ENCODE measurements around the gene RABEP1.

RABEP1 gene

DNA sequence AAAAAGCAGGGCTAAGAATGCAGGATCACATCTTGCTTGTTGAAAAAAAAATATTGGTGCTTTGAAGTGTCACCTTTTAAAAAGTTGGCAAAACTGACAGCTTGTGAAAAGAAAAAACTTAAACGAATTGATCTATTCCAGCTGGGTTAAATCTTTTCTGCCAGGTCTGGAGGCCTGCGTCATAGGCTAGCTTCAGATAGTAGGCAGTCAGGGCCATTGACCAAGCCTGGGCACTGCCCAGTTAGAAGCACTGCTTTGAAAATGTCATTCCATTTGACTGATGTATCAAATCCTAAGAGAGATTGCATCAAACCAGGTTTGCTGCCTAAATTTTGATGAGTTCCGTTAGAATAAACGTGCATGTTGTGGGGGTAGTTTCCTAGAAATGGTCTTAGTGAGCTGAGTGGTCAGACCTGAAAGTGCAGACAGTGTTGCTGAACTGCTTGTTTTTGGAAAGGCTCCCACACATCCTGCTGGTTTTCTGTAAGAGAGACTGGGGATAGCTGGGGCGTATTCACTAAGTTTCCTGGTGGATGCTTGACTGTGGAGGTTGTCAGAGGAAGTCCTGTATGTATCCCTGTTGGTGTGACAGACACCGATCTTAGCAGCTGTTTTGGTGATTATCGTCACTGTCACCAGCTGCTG is 98.5 kb downstream of the RABEP1 start:
- Histone ChIP-seq H3K27ac (no peak overlapping the region), H3K36me3 (replicated peaks) (peaks cover 74% of the 10 kb centered on the region), H3K27me3 (replicated peaks) (no peaks in the 10 kb centered on the region), H3K4me3 (ENCODE audit: low read depth, low read length) (no peak overlapping the region)
- TF ChIP-seq, protein P1, sequence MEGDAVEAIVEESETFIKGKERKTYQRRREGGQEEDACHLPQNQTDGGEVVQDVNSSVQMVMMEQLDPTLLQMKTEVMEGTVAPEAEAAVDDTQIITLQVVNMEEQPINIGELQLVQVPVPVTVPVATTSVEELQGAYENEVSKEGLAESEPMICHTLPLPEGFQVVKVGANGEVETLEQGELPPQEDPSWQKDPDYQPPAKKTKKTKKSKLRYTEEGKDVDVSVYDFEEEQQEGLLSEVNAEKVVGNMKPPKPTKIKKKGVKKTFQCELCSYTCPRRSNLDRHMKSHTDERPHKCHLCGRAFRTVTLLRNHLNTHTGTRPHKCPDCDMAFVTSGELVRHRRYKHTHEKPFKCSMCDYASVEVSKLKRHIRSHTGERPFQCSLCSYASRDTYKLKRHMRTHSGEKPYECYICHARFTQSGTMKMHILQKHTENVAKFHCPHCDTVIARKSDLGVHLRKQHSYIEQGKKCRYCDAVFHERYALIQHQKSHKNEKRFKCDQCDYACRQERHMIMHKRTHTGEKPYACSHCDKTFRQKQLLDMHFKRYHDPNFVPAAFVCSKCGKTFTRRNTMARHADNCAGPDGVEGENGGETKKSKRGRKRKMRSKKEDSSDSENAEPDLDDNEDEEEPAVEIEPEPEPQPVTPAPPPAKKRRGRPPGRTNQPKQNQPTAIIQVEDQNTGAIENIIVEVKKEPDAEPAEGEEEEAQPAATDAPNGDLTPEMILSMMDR (IDR thresholded peaks at IDR 0.05; ENCODE audit: low read depth, low read length, missing control alignments) = no peak
- in situ Hi-C loops (cut with HindIII; ENCODE audit: low pct_ligation_motif_present, low sequenced_read_pairs) = no loop called here
- no peak for DNase-seq

- no peak for DNase-seq
- in situ Hi-C loops (cut with HindIII; ENCODE audit: low pct_ligation_motif_present, low sequenced_read_pairs) = no loop called here
- no peak overlapping the region for H3K4me3 ChIP-seq (ENCODE audit: low read depth, low read length)
- TF ChIP-seq, protein P1 (IDR thresholded peaks at IDR 0.05; ENCODE audit: low read depth, low read length, missing control alignments) = no peak
- H3K36me3 ChIP-seq (replicated peaks) = peaks cover 79% of the 10 kb centered on the region
- H3K27ac ChIP-seq = no peak overlapping the region
- H3K27me3 ChIP-seq (replicated peaks) = no peaks in the 10 kb centered on the region
Measured at GRCh38 chr17:5381542-5381941, 99.5 kb downstream of the RABEP1 start.

DNA sequence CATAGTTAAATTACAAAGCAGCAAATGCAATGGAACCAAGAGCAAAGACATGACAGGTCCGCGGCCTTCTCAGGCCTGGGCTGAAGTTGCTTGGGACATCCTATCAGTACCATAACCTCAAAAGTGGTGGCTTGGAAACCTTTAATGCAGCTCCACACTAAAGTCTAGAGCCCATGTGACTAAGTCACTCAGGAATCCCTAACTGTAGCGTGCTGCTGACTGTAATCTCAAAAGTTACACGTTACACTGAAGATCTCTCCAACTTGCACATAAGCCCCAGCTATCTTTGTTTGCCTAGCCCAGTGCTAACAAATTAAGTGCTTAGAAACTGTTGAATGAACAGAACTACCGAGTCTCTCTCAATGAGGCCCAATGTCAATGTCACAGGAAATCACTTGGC is 109.6 kb downstream of the RABEP1 start:
- H3K36me3 ChIP-seq (replicated peaks) = peaks cover 63% of the 10 kb centered on the region
- no peak overlapping the region for H3K27ac ChIP-seq
- TF ChIP-seq, protein P1 (IDR thresholded peaks at IDR 0.05; ENCODE audit: low read depth, low read length, missing control alignments) = no peak
- no peaks in the 10 kb centered on the region for H3K27me3 ChIP-seq (replicated peaks)
- H3K4me3 ChIP-seq (ENCODE audit: low read depth, low read length) = no peak overlapping the region
- in situ Hi-C loops (cut with HindIII; ENCODE audit: low pct_ligation_motif_present, low sequenced_read_pairs) = no loop called here
- peak; percentile 11 for DNase-seq

- no peak for DNase-seq
- Histone ChIP-seq H3K27ac (no peak overlapping the region), H3K4me3 (ENCODE audit: low read depth, low read length) (no peak overlapping the region), H3K36me3 (replicated peaks) (peaks cover 50% of the 10 kb centered on the region), H3K27me3 (replicated peaks) (no peaks in the 10 kb centered on the region)
- in situ Hi-C loops (cut with HindIII; ENCODE audit: low pct_ligation_motif_present, low sequenced_read_pairs) = no loop called here
- TF ChIP-seq, protein P1 (IDR thresholded peaks at IDR 0.05; ENCODE audit: low read depth, low read length, missing control alignments) = no peak
Measured at GRCh38 chr17:5396612-5397011, 114.5 kb downstream of the RABEP1 start.

DNA sequence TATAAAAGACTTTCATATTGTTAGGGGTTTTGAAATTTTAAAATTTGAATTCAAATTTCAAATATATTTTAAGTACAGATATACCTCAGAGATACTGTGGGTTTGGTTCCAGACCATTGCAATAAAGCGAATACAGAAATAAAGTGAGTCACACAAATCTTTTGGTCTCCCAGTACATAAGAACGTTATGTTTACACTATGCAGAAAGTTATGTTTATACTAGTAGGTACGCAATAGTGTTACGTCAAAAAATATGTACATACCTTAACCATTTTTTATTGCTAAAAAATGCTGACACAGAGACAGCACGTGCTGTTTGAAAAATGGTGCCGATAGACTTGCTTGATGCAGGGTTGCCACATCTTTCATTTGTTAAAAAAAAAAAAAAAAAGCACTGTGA is 117.7 kb downstream of the RABEP1 start:
- TF ChIP-seq, protein P1 (IDR thresholded peaks at IDR 0.05; ENCODE audit: low read depth, low read length, missing control alignments) = no peak
- in situ Hi-C loops (cut with HindIII; ENCODE audit: low pct_ligation_motif_present, low sequenced_read_pairs) = no loop called here
- no peak for DNase-seq
- H3K27ac ChIP-seq = no peak overlapping the region
- H3K4me3 ChIP-seq (ENCODE audit: low read depth, low read length) = no peak overlapping the region
- no peaks in the 10 kb centered on the region for H3K27me3 ChIP-seq (replicated peaks)
- H3K36me3 ChIP-seq (replicated peaks) = peaks cover 51% of the 10 kb centered on the region

DNA sequence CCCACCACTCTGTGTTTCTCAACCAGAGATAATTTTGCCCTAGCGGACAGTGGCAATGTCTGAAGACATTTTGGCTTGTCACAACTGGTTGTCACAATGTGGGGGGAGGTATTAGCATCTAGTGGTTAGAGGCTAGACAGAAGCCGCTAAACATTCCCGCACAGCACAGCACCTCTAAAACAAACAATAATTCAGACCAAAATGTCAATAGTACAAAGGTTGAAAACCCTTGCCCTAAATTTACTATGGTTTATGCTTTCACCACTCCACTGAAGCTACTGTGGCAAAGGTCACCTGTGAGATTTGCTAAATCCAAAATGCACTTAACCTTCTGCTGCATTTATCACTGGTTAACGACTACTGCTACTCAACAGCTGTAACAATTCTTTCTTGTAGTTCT is 123.3 kb downstream of the RABEP1 start:
- no peak overlapping the region for H3K27ac ChIP-seq
- H3K36me3 ChIP-seq (replicated peaks) = peaks cover 66% of the 10 kb centered on the region
- TF ChIP-seq, protein P1 (IDR thresholded peaks at IDR 0.05; ENCODE audit: low read depth, low read length, missing control alignments) = no peak
- H3K27me3 ChIP-seq (replicated peaks) = no peaks in the 10 kb centered on the region
- no peak for DNase-seq
- in situ Hi-C loops (cut with HindIII; ENCODE audit: low pct_ligation_motif_present, low sequenced_read_pairs) = no loop called here
- no peak overlapping the region for H3K4me3 ChIP-seq (ENCODE audit: low read depth, low read length)

All from brain microvascular endothelial cell (primary cell).